ENCODE measurements around the gene AMER3. TPM values are rescaled to one million over a fixed set of nuclear protein-coding genes. Genes with fewer than 3 reads are reported as not detected.
"Not testable (repeated sequence)": the region's sequence is repeated elsewhere in the genome, so short reads cannot be mapped to it uniquely, and the experiment has no call there.

The AMER3 gene
- 6.4 and 7.0 TPM in 2 replicates for total RNA-seq
- long read RNA-seq, result 0 reads

- TF ChIP-seq CTCF (IDR thresholded peaks at IDR 0.05; ENCODE audit: unreplicated experiment), result no peak
- H3K27me3 Mint-ChIP-seq, result peaks cover 40% of the 10 kb centered on the region
Measured at GRCh38 chr2:130755256-130756052, at the start of gene AMER3. AMER3 (plus strand) TSS chr2:130755540; CDS start chr2:130762073, 6,533 bp downstream.

GRCh38 chr2:130714795-130715194, 40.5 kb upstream of the AMER3 start:
- H3K9me3 Mint-ChIP-seq (ENCODE audit: low read depth); H3K27ac Mint-ChIP-seq; H3K27me3 Mint-ChIP-seq; H3K36me3 Mint-ChIP-seq (ENCODE audit: insufficient read depth); H3K4me3 Mint-ChIP-seq (ENCODE audit: low read depth); H3K4me1 Mint-ChIP-seq (ENCODE audit: low read depth); DNase-seq (ENCODE audit: low spot score, unreplicated experiment): not testable (repeated sequence)

More at GRCh38 chr2:130755256-130756052, at the start of gene AMER3:
- Mint-ChIP-seq H3K27ac (peak within 1 kb of the TSS; percentile 95), H3K36me3 (ENCODE audit: insufficient read depth) (no peaks in the 10 kb centered on the region), H3K9me3 (ENCODE audit: low read depth) (no peaks in the 10 kb centered on the region), H3K4me3 (ENCODE audit: low read depth) (peak within 1 kb of the TSS; percentile 84), H3K4me1 (ENCODE audit: low read depth) (peaks cover 3% of the 10 kb centered on the region)
- peak; percentile 67 for DNase-seq (ENCODE audit: low spot score, unreplicated experiment)

GRCh38 chr2:130720036-130720435, 35.3 kb upstream of the AMER3 start:
- peaks cover 3% of the 10 kb centered on the region for H3K27me3 Mint-ChIP-seq
- no peaks in the 10 kb centered on the region for H3K4me1 Mint-ChIP-seq (ENCODE audit: low read depth)
- peaks cover 3% of the 10 kb centered on the region for H3K9me3 Mint-ChIP-seq (ENCODE audit: low read depth)
- H3K36me3 Mint-ChIP-seq (ENCODE audit: insufficient read depth), result no peaks in the 10 kb centered on the region
- no peak overlapping the region for H3K27ac Mint-ChIP-seq
- TF ChIP-seq CTCF (IDR thresholded peaks at IDR 0.05; ENCODE audit: unreplicated experiment), result no peak
- no peak for DNase-seq (ENCODE audit: low spot score, unreplicated experiment)
- H3K4me3 Mint-ChIP-seq (ENCODE audit: low read depth), result no peak overlapping the region

GRCh38 chr2:130720528-130720927, 34.8 kb upstream of the AMER3 start:
- Mint-ChIP-seq H3K36me3 (ENCODE audit: insufficient read depth) (no peaks in the 10 kb centered on the region), H3K4me1 (ENCODE audit: low read depth) (no peaks in the 10 kb centered on the region), H3K4me3 (ENCODE audit: low read depth) (no peak overlapping the region), H3K9me3 (ENCODE audit: low read depth) (peaks cover 3% of the 10 kb centered on the region), H3K27me3 (peaks cover 3% of the 10 kb centered on the region), H3K27ac (no peak overlapping the region)
- no peak for TF ChIP-seq CTCF (IDR thresholded peaks at IDR 0.05; ENCODE audit: unreplicated experiment)
- no peak for DNase-seq (ENCODE audit: low spot score, unreplicated experiment)

- Mint-ChIP-seq H3K27me3 (peaks cover 17% of the 10 kb centered on the region), H3K36me3 (ENCODE audit: insufficient read depth) (no peaks in the 10 kb centered on the region), H3K9me3 (ENCODE audit: low read depth) (peaks cover 3% of the 10 kb centered on the region), H3K27ac (no peak overlapping the region), H3K4me3 (ENCODE audit: low read depth) (no peak overlapping the region), H3K4me1 (ENCODE audit: low read depth) (peaks cover 3% of the 10 kb centered on the region)
- DNase-seq (ENCODE audit: low spot score, unreplicated experiment), result no peak
- TF ChIP-seq CTCF (IDR thresholded peaks at IDR 0.05; ENCODE audit: unreplicated experiment), result no peak
Measured at GRCh38 chr2:130724455-130724854, 30.9 kb upstream of the AMER3 start.
